NCI-H1092 treated with DMSO at 0.1 percent for 48 hours (cell line): ENCODE measurements around the gene NACC2.

ENCODE experiments used
- DNase-seq: peaks from one replicate; lab custom pipeline; 2025; lab: John Stamatoyannopoulos, UW

The NACC2 gene

GRCh38 chr9:136092741-136093140 is 2.3 kb downstream of the NACC2 start:
- no peak for DNase-seq

DNA sequence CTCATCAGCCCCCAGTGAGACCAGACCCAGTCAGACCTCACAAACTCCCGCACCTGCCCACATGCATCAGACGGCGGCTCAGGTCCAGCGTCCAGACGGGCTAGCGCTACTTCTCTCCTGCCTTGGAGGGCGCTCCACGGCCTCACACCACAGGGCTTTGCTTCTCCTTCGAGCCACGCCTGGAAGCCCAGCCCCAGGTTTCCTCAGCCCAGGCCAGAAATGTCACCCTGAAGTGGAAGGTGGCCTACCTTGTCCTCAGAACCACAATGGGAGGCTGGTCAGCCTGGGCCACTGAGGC is 2.8 kb downstream of the NACC2 start:
- DNase-seq = no peak

DNA sequence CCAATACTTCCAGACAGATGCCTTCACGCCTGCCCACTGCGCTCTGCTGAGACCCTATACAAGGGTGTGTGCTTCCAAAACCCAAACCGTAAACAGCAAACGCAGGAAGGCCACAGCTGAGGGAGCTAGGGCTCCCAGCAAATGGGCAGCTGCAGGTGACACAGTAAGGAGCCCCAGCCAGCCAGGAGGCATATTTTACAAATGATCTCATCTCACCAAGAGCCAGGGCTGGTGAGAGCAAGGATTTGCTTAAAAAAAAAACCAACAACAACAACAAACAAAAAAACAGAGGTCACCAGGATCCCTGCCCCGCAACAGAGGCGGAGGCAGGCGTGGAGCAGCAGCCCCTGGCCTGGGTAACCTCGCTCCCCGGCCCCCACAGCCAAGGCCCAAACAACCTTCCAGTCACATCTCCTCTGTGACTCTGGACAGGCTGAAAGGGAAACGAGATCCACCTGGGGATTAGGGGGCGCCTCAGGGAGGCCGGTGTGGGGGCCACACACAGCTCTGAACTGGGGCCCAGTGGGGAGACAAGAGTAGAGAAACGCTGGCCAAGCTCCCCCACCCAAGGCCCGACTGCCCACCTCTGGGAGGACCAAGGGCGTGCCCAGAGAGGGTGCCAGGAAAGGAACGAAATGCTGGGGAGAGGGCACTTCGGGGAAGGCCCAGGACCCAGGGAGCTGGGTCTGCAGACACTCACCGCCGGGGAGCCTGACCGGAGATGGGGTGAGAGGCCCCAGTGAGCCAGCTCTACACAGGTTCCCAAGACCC is 3.3 kb downstream of the NACC2 start:
- no peak for DNase-seq

DNA sequence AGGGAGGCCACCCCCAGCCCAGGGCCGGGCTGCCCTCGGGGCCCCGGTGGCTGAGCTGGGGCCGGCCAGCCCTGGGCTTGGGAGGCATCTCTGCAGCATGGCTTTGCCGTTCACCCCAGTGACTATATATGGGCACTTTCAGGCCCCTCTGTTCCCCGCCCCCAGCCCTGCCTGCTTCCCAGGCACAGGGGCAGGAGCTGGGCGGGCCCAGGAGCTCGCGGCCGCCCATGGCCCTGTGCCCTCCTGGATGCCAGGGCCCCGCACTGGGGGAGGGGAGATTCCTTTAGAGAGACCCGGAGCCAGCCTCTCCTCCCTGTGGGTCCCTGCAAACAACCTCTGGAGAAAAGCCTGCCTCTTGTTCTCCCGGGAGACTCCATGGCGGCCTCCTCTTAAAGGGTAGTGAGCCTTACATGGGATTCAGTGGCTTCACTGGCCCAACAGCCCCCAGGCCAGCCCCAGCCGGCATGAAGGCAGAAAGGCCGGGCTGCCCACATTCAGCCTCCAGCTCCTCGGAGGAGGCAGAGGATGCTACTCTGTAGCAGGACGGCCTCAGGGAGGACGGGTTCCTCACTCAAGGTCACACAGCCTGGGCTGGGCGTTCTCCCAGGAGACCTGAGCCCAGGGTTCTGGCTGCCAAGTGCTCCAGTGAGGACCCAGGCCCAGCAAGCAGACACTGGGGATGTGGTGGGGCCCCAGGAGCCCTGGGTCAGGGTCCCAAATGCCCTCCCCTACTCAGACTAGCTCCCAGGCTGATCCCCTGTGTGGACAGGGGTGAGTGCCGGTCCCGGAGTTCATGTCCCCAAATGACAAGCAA is 4.1 kb downstream of the NACC2 start:
- DNase-seq = no peak

GRCh38 chr9:136090056-136090735 is 4.9 kb downstream of the NACC2 start:
- DNase-seq = no peak

GRCh38 chr9:136089697-136090045 is 5.4 kb downstream of the NACC2 start:
- DNase-seq = peak; percentile 12

GRCh38 chr9:136088939-136089696 is 6.0 kb downstream of the NACC2 start:
- DNase-seq = no peak

GRCh38 chr9:136088481-136088938 is 6.6 kb downstream of the NACC2 start:
- DNase-seq = no peak

GRCh38 chr9:136087741-136088480 is 7.2 kb downstream of the NACC2 start:
- no peak for DNase-seq

DNA sequence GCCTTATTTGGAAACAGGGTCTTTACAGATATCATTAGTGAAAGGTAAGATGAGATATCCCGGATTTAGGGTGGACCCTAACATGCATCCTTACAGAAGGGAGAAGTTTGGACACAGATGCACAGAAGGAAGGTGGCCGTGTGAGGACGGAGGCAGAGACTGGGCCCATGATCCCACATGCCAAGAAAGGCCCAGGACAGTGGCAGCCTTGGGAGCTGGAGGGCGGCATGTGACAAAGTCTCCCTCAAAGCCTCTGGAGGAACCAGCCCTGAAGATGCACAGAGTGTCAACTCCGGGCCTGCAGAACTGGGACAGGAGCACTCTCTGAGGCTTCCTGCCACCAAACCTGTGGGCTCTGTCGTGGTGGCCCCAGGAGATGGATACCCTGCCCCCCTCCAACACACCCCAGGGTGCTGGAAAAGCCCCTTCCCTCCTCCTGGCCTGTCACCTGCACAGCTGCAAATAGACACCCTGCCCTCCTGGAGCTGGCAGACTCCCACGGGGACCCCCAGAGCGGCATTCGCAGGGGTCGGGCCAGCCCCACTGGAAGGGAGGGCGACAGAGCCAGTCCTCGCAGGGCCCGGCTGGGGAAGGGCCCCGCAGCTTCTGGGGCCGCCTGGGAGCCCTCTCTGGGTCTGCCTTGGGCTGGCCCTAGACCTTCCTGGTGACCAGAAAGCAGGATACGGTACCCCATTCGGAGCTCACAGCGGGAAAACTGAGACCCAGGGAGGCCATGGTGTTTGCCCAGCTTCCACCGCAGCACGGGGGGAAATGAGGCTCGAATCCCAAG is 7.9 kb downstream of the NACC2 start:
- no peak for DNase-seq

DNA sequence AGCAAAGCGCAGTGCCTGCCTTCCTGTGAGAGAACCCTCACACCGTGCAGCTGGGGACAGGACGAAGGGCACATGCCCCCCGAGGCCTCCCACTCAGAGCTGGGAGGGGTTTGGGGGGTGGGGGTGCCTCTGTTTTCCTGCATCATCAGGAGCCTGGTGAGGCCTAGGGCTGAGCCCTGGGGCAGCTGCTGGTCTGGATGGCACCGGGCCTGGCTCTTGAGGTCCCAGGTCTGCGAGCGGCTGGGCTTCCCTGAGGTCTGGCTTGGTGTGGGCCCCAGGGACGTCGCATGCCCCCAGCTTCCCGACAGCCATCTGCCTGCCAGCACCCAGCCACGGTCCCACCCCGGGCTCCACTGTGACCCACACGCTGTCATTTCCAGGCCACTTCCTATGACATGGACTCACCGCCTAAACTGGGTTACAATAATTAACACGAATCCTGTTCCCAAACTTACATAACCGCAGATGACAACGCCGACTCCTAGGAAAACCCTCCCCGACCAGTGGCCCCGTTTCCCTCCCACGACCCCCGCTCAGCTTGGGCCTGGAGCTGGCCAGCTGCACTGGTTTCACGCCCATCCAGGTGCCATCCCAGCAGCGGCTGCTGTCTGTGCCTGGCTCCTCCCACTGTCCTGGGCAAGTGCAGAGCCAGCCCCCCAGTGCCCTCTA is 8.7 kb downstream of the NACC2 start:
- no peak for DNase-seq

- no peak for DNase-seq
These were observed 9.3 kb downstream of the NACC2 start for GRCh38 chr9:136085815-136086212.

DNA sequence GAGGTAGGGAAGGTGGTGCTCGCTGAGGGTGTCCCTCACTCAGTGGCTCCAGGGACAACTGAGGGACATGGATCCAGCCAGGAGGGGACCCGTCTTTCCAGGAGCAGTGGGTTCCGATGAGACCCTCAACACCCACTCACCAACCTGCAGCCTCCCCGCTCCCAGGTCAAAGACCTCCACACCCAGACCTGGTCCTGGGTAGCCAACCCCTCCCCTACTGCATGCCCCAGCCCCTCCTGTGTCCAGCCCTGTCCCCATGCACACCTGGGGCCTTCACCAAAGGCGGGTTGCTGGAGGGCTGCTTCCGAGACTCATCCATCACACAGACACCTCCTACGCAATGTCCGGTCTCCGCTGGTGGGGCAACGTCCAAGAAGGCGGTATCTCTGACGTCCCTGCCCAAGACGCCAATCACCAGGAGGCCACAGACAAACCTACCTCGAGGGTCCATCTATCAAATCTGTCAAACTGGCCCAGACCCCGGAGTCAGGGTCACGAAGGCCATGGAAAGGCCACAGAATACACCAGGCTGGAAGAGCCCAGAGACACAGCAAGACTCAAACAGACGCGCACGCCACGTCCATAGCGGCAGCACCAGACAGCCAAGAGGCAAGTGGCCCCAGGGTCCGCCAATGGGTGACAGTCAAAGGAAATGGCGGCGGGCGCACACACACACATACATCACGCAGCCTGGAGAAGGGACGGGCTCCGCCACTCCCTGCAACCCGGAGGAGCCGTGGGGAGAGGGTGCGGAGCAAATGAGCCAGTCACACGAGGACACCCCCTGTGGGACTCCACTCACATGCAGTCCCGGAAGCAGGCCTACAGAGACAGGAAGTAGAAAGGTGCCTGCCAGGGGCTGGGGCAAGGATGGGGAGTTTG is 10.8 kb downstream of the NACC2 start:
- no peak for DNase-seq

DNA sequence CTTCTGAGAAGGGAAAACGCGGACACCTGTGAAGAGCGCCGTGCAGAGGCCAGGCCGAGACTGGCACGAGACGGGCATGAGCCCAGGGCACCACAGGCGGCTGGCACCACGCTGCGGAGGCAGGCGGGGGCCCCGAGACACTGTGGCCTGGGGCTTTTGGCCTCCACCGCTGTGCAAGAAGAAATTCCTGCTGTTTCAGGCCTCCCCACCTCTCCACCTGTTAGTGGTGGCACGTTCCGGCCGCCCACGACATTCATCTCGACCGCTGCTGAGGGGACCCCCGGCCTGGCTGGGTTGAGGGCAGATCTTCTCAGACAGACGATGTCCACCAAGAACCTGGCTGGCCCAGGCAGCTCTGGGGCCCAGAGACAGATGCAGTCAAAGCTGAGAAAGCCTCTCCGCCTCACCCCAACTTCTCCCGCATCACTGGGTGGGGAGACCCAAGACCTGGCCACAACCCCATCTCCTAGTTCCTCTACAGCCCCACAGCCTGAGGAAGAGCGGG is 11.5 kb downstream of the NACC2 start:
- no peak for DNase-seq

DNA sequence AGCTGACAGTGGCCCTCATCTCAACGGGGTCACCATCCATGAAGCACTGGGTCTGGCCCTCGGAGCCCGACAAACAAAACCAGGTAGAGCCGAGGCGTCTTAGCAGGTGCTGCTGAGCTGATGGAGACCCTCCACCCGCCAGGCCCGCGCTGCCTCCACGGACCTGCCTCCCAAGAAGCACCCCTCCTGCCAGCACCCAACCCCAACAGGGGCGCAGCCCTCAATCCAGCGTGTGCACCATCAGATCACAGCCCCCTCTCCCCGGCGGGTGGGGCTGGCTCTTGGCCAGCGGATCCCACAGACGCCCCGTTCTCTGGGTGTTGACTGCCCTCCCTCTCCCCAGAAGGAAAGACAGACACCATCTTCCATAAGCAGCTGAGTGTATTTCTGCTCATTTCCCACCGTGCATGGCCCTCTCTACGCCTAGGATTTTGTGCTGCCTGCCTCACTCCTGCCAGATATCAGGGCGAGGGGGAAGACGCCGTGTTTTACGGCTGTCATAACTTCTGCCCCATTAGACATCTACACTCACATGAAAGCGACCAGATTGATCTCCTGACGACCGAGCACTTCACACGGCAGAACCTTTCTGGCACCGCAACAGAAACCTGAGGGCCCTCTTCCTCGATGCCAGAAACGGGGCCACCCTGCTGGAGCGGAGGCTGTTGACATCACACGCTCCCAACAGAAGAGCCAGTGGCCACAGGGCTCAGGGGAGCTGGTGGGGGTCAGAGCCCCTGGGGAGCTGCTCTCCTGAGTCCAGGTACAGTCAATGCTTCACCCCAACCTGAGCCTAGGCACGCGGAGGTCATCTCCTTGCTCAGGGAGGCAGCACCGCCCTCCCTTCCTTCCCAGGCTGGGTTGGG is 12.4 kb downstream of the NACC2 start:
- DNase-seq = no peak

DNA sequence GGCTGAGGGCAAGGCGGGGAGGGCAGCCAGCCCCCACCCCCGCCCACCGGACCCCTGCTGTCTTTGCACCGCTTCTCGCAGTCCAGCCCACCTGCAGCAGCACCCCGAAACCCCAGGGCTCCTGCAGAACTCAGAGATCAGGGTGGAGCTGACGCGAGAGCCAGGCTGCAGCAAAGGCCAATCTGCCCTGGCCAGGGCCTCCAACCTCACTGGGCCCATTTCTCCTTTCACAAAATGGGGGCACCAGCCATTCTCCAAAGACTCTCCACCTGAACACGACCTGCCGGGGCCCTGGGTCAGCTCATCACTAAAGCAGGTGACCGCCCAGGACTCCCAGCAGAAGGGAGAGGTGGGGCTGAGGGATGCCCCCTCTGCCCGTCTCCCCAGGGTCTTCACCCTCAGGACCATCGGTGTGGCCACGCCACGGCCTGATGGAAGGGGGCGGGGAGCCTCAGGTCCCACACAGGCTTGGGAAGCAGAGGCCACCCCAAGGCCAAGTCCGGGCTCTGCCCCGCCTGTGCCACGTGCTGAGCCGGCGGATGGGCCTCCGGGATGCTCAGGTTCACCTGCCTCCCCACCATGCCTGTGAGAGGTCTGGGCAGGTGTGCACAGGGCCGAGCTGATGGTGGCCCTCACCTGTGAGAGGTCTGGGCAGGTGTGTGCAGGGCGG is 13.1 kb downstream of the NACC2 start:
- DNase-seq = no peak

DNA sequence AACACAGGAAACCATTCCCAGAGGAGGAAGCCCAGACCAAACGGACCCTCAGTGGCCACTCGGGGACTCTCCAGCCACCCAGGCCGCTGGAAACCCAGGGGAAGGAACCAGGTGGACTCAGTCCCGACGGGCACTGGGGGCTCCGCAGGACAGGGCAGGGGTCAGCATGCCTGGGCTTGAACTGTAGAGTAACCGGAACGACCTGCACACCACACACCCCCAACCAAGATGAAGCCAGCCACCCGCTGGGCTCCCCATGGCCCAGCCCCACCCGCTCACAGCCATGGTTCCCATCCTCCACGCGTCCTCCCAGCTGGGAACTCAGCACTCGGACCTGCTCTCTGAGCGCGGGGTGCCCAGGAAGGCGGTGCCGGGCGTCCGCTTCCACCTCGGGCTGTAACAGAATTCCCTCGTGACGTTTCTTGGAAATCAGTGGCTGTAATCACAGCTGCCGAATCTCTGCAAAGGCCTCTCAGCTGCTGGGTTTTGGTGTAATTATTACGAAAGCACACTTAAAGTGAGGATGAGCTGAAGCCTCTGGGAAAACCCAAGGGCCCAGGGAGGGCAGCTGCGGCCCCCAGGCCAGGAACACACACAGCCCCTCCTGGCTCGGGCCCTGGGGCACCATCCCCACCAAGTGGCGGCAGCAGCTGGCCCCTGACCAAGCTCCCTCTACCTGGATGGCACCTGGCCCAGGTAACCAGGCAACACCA is 13.8 kb downstream of the NACC2 start:
- peak; percentile 20 for DNase-seq
